PFSK-1 (cell line): Measurements from ENCODE around the gene FNBP1.

Experiments used
- REST ChIP-seq, 2 experiments: IDR thresholded peaks; 2 replicates each; pipeline versions ENCODE4 v1.6.1 to v1.8.0; 2011 to 2012; ENCODE audit warnings: low read depth in 2 of 2, low read length in 2 of 2, control low read depth in 1 of 2, inconsistent platforms in 1 of 2, mild to moderate bottlenecking in 1 of 2, moderate library complexity in 1 of 2; ENCODE audit not compliant: insufficient read depth in 1 of 2
- TAF1 ChIP-seq: IDR thresholded peaks from 2 replicates; pipeline ENCODE4 v1.6.1; 2012; ENCODE audit warnings: low read length, control low read depth, borderline replicate concordance; ENCODE audit not compliant: insufficient read depth

GRCh38 chr9:129932303-129933151 lies 110.5 kb downstream of the FNBP1 start:
- TF ChIP-seq REST (IDR thresholded peaks at IDR 0.05; ENCODE audit: insufficient read depth in 1 of 2, low read depth in 2 of 2, low read length in 2 of 2) (no peak), TAF1 (no peak)
